ENCODE measurements around the gene SDK1. TPM values are rescaled to one million over a fixed set of nuclear protein-coding genes. Genes with fewer than 3 reads are reported as not detected.

SDK1 gene
- total RNA-seq, 1 experiment from 2014 or later, result 9.3 TPM

DNA sequence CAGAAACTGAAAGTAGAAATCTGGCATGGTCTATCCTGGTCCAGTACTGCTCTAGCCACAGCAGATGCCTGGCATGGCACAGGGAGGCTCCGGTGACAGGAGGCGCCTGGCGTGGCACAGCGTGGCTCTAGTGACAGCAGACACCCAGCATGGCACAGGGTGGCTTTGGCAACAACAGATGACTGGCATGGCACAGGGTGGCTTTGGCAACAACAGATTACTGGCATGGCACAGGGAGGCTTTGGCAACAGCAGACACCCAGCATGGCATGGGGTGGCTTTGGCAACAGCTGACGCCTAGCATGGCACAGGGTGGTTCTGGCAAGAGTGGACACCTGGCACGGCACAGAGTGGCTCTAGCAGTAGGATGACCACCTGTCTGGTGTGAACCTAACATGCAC lies 900.5 kb downstream of the SDK1 start (continued):
- TF ChIP-seq, protein P1, sequence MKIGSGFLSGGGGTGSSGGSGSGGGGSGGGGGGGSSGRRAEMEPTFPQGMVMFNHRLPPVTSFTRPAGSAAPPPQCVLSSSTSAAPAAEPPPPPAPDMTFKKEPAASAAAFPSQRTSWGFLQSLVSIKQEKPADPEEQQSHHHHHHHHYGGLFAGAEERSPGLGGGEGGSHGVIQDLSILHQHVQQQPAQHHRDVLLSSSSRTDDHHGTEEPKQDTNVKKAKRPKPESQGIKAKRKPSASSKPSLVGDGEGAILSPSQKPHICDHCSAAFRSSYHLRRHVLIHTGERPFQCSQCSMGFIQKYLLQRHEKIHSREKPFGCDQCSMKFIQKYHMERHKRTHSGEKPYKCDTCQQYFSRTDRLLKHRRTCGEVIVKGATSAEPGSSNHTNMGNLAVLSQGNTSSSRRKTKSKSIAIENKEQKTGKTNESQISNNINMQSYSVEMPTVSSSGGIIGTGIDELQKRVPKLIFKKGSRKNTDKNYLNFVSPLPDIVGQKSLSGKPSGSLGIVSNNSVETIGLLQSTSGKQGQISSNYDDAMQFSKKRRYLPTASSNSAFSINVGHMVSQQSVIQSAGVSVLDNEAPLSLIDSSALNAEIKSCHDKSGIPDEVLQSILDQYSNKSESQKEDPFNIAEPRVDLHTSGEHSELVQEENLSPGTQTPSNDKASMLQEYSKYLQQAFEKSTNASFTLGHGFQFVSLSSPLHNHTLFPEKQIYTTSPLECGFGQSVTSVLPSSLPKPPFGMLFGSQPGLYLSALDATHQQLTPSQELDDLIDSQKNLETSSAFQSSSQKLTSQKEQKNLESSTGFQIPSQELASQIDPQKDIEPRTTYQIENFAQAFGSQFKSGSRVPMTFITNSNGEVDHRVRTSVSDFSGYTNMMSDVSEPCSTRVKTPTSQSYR (CRISPR knock-in tag; IDR thresholded peaks at IDR 0.05), result no peak
- TF ChIP-seq IRF2 (CRISPR knock-in tag; IDR thresholded peaks at IDR 0.05; ENCODE audit: borderline replicate concordance, low read depth), result no peak
- no peak for TF ChIP-seq OVOL2 (CRISPR knock-in tag; IDR thresholded peaks at IDR 0.05; ENCODE audit: borderline replicate concordance)
- no peak for TF ChIP-seq CREB1 (CRISPR knock-in tag; IDR thresholded peaks at IDR 0.05)
- no peak for TF ChIP-seq FOXK1 (CRISPR knock-in tag; IDR thresholded peaks at IDR 0.05)
- TF ChIP-seq, protein P2, sequence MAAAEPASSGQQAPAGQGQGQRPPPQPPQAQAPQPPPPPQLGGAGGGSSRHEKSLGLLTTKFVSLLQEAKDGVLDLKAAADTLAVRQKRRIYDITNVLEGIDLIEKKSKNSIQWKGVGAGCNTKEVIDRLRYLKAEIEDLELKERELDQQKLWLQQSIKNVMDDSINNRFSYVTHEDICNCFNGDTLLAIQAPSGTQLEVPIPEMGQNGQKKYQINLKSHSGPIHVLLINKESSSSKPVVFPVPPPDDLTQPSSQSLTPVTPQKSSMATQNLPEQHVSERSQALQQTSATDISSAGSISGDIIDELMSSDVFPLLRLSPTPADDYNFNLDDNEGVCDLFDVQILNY (CRISPR knock-in tag; IDR thresholded peaks at IDR 0.05), result no peak
- TF ChIP-seq ZNF423 (CRISPR knock-in tag; IDR thresholded peaks at IDR 0.05), result no peak
- TF ChIP-seq, protein P3, sequence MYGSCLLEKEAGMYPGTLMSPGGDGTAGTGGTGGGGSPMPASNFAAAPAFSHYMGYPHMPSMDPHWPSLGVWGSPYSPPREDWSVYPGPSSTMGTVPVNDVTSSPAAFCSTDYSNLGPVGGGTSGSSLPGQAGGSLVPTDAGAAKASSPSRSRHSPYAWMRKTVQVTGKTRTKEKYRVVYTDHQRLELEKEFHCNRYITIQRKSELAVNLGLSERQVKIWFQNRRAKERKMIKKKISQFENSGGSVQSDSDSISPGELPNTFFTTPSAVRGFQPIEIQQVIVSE (CRISPR knock-in tag; IDR thresholded peaks at IDR 0.05; ENCODE audit: borderline replicate concordance), result no peak

DNA sequence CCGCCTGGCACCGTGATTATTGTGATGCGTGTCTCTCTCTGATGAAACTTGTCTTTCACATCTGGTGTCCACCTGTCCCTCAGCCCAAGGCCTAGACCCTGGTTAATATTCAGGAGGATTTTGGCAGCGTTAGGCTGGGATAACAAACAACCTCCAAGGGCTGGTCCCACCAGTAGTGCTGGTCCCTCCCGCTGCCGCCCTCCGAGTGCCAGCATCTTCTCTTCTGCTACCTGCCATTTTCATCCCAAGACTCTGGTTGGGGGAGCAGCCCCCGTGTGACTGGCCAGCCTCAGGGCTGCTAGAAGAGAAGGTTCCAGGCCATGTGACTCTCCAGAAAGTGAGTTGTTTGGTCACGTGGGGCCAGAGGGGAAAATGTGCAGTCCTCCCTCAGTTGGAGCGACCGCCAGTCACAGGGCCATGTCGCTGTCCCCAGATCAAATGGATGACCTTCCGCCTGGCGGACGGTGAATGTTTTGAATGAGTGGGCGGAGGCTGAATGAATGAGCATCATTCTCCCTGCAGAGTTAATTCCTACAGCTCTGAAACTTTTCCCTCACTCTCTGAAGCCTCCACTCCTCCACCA lies 901.2 kb downstream of the SDK1 start:
- no peak for TF ChIP-seq SMAD4 (CRISPR knock-in tag; IDR thresholded peaks at IDR 0.05)
- TF ChIP-seq RELA (CRISPR knock-in tag; IDR thresholded peaks at IDR 0.05; ENCODE audit: borderline replicate concordance), result no peak
- TF ChIP-seq, protein P4, sequence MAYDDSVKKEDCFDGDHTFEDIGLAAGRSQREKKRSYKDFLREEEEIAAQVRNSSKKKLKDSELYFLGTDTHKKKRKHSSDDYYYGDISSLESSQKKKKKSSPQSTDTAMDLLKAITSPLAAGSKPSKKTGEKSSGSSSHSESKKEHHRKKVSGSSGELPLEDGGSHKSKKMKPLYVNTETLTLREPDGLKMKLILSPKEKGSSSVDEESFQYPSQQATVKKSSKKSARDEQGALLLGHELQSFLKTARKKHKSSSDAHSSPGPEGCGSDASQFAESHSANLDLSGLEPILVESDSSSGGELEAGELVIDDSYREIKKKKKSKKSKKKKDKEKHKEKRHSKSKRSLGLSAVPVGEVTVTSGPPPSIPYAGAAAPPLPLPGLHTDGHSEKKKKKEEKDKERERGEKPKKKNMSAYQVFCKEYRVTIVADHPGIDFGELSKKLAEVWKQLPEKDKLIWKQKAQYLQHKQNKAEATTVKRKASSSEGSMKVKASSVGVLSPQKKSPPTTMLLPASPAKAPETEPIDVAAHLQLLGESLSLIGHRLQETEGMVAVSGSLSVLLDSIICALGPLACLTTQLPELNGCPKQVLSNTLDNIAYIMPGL (CRISPR knock-in tag; IDR thresholded peaks at IDR 0.05), result no peak
- TF ChIP-seq, protein P5, sequence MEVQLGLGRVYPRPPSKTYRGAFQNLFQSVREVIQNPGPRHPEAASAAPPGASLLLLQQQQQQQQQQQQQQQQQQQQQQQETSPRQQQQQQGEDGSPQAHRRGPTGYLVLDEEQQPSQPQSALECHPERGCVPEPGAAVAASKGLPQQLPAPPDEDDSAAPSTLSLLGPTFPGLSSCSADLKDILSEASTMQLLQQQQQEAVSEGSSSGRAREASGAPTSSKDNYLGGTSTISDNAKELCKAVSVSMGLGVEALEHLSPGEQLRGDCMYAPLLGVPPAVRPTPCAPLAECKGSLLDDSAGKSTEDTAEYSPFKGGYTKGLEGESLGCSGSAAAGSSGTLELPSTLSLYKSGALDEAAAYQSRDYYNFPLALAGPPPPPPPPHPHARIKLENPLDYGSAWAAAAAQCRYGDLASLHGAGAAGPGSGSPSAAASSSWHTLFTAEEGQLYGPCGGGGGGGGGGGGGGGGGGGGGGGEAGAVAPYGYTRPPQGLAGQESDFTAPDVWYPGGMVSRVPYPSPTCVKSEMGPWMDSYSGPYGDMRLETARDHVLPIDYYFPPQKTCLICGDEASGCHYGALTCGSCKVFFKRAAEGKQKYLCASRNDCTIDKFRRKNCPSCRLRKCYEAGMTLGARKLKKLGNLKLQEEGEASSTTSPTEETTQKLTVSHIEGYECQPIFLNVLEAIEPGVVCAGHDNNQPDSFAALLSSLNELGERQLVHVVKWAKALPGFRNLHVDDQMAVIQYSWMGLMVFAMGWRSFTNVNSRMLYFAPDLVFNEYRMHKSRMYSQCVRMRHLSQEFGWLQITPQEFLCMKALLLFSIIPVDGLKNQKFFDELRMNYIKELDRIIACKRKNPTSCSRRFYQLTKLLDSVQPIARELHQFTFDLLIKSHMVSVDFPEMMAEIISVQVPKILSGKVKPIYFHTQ (CRISPR knock-in tag; IDR thresholded peaks at IDR 0.05), result no peak
- TF ChIP-seq HMGA2 (CRISPR knock-in tag; IDR thresholded peaks at IDR 0.05), result no peak
- no peak for TF ChIP-seq TEAD4 (CRISPR knock-in tag; IDR thresholded peaks at IDR 0.05)
- no peaks in the 10 kb centered on the region for H3K4me1 Mint-ChIP-seq
- H3K9me3 Mint-ChIP-seq, result no peaks in the 10 kb centered on the region
- POLR2A ChIA-PET, result no interaction called here
- H3K27me3 Mint-ChIP-seq (ENCODE audit: low read depth), result no peaks in the 10 kb centered on the region
- no peak for ATAC-seq
- DNase-seq (ENCODE audit: low spot score), result no peak
- H3K27ac Mint-ChIP-seq, result no peak overlapping the region
- no peak overlapping the region for H3K4me3 Mint-ChIP-seq
- CTCF ChIA-PET, result no interaction called here
- no peaks in the 10 kb centered on the region for H3K36me3 Mint-ChIP-seq

DNA sequence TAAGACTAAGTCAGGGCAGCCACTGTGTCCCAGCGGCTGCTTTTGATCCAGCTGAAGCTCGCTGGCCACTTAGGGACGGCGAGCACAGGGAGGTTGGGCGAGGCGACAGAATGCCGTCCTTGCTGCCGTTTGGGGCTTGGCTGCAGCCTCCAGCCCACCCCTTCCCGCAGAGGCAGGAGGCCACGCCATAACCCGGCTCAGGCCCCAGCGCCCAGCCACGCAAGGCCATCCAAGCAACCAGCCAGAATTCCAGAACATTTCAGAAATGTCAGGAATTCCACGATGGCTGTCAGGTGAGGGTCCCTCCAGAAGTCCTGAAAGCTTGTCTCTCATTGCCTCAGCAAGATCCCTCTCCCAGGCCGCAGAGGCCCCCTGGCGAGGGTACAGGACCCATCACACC lies 901.9 kb downstream of the SDK1 start:
- H3K27me3 Mint-ChIP-seq (ENCODE audit: low read depth), result no peaks in the 10 kb centered on the region
- DNase-seq (ENCODE audit: low spot score) (no peak), ATAC-seq (no peak)
- TF ChIP-seq IRF2 (CRISPR knock-in tag; IDR thresholded peaks at IDR 0.05; ENCODE audit: borderline replicate concordance, low read depth) (no peak), MYBL2 (CRISPR knock-in tag; IDR thresholded peaks at IDR 0.05) (no peak)
- no peaks in the 10 kb centered on the region for H3K9me3 Mint-ChIP-seq
- POLR2A ChIA-PET, result no interaction called here
- H3K4me1 Mint-ChIP-seq, result no peaks in the 10 kb centered on the region
- no peaks in the 10 kb centered on the region for H3K36me3 Mint-ChIP-seq
- no peak overlapping the region for H3K27ac Mint-ChIP-seq
- CTCF ChIA-PET, result no interaction called here
- no peak overlapping the region for H3K4me3 Mint-ChIP-seq

Data from WTC11 (cell line).